Measurements from ENCODE around the gene B3GNT8.

- TF ChIP-seq POLR2A (IDR thresholded peaks at IDR 0.05) (no peak), CTCF (IDR thresholded peaks at IDR 0.05) (no peak)
Measured at GRCh38 chr19:41409288-41409687, 17.9 kb downstream of the B3GNT8 start.

Measured in testis (tissue), 2 donors.